Stimulated activated naive CD4-positive, alpha-beta T cell treated with Interleukin-2 at 50 U/mL for 16 hours (primary cell): ENCODE data around the gene MMP17.
A peak's percentile ranks its signal among the peaks of the same experiment; 100 is the strongest.
"Not testable (repeated sequence)": the region's sequence is repeated elsewhere in the genome, so short reads cannot be mapped to it uniquely, and the experiment has no call there.

Source experiments
- DNase-seq: peaks from one replicate; lab custom pipeline; 2025; lab: John Stamatoyannopoulos, UW

MMP17 gene

DNA sequence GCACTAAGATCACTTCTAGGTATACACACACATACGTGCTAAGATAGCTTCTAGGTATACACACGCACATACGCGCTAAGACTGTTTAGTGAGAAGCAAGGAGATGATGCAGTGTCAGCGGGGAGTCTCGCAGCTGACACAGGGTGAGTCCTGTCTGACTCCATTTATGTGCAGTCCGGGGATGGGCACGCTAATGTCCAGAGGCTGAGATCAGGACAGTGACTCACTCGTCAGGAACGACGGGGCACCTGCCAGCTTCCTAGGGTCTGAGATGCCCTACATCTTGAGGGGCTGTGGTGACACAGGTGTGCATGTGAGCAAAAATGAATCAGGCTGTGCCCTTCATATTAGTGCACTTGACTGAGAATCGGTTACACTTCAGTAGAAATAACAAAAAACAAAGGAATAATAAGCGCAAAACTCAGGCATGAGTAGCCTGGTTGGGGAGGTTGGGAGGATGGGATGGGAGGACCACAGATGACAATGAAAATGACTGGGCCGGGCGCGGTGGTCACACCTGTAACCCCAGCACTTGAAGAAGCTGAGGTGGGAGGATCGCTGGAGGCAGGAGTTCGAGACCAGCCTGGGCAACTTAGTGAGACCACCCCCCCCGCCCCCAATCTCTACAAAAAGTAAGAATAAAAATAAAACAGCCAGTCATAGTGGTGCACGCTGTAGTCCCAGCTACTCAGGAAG is 37.1 kb downstream of the MMP17 start:
- DNase-seq, result no peak

DNA sequence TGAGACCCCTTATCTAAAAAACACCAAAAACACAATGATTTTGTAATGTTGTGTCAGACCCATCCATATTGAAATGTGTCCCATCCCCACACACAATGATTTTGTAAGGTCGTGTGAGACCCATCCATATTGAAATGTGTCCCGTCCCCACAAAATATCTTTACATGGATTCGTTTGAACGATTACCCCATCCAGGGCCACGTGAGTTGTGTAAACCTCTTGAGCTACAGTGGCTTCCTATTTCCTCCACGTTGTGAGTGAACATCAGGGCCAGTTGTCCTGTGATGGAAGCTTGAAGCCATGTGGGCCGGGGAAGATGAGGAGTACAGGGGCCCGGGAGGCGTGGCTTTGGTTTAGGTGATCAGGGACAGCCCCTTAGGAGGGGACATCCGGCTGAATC is 39.3 kb downstream of the MMP17 start:
- no peak for DNase-seq

DNA sequence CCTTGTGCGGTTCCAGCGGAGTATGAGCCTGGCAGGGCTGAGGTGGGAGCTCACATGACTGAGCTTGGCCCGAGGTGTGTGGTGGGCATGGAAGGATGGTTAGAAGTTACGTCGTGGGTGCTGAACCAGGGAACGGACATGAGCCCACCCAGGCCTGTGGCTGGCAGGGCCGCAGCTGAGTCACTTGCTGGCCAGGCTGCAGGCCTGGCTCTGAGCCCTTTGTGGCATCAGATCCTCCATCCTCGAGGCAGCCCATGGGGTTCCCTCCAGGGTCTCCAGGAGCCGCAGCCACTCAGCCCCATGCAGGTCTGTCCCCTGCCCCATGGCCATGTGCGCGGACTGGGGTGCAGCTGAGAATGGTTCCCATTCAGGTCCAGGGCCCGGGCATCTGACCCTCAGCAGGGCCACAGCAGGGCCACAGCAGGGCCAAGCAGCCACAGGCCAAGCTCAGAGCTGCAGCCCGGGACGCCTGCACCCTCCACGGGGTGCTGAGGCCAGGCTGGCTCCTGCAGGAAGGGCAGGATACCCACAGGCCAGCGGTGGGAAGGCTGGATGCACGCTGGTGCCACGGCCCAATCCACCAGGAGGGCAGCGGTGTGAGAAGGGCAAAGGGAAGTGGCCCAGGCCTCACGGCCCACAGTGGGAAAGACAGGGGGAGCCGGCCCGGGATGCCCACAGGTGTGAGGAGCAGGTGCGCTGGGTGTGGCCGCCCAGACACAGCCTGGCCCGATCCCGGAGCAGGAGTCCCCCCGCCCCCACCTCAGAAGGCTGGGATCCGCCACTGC is 39.9 kb downstream of the MMP17 start:
- no peak for DNase-seq

DNA sequence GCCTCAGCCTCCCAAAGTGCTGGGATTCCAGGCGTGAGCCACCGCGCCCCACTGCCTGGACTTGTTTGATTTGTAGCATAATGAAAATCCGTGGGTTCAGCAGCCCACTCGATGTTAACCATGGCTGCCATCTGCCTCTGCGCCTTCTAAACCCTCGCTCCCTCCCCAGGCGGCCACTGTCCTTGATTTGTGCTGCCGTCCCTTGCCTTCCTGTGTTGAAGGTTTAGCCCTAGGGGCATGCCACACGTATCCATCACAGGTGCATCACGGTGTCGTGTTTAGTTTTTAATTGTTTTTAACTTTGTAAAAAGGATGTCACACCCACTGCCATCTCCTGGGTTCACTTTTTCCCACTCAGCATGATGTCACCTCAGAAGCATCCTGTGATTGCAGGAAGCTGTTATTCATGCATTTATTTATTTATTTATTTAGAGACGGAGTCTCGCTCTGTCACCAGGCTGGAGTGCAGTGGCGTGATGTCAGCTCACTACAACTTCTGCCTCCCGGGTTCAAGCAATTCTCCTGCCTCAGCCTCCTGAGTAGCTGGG is 41.8 kb downstream of the MMP17 start:
- no peak for DNase-seq

DNA sequence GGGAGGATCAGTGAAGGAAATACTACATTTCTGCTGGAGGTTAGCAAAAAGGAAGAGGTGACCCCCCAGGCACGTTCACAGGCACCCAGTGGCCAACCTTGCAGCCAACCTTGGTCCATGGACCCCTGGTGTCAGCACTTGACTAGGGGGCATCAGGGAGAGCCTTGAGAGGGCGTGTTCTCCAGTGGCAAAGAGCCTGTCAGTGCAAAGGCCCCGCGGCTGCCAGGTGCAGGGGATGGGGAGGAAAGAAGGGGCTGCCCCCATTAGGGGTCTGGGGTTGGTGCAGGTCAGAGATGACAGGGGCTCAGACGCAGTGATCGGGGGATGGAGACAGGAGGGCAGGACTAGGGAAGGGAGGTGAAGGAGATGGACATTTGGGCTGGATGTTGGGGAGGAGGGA is 43.5 kb downstream of the MMP17 start:
- DNase-seq, result no peak

- no peak for DNase-seq
These were observed 44.2 kb downstream of the MMP17 start for GRCh38 chr12:131872154-131873051.

GRCh38 chr12:131873293-131873692 is 45.1 kb downstream of the MMP17 start:
- no peak for DNase-seq

DNA sequence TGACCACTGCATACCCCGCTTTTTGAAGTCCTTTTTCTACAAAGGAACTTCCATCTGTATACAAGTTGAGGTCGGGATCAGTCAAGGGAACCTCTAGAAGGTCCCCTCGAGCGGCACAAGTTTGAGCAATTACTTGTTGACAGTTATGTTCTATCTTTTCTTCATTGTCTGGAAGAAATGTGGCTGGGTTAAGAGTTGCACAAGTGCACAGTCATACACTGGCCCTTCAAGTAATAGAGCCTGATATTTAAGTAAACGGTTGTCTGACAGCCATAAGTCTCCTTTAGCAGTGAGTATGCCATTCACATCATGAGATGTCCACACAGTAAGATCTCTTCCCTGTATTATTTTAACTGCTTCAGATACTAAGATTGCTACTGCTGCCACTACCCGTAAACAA is 46.8 kb downstream of the MMP17 start:
- not testable (repeated sequence) for DNase-seq

- DNase-seq, result not testable (repeated sequence)
These were observed 49.0 kb downstream of the MMP17 start for GRCh38 chr12:131877216-131877615.

DNA sequence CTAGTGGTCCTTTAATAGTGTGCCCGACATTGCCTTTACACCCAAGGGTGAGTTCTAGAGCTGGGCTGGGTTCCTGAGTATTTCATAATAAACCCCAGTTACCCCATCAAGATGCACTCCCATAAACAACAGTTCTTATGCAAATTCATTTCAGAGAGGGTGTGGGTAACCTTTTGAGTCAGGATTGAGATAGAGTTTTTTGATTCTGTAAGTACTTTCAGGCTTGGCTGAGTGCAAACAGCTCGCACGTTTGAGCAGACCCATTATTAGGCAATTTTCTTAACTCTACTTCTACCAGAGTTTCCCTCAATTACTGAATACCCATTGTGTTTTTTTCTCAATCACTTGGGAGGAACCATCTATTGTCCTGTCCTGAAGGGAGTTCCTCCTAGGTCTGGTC is 50.2 kb downstream of the MMP17 start:
- DNase-seq, result not testable (repeated sequence)

DNA sequence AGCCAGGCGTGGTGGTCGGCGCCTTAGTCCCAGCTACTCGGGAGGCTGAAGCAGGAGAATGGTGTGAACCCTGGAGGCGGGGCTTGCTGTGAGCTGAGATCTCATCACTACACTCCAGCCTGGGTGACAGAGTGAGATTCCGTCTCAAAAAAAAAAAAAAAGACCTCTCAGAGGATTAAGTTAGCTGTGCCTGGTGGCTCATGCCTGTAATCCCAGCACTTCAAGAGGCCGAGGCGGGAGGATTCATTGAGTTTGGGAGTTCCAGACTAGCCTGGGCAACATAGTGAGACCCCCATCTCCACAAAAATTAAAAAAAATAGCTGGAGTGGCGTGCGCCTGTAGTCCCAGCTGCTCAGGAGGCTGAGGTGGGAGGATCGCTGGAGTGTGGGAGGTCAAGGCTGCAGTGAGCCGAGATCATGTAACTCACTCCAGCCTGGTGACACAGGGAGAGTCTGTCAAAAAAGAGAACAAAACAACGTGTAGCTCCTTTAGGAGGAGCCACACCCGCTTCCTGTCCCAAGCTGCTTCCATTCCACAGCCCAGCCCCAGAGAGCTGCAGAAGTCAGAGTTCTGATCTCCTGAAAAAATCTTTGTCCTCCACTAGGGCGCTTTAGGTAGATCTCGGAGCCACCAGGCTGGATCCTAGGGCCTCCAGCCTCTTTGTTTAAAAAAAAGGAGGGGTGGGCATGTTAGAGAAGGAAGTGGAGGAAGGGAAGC is 54.8 kb downstream of the MMP17 start:
- no peak for DNase-seq

DNA sequence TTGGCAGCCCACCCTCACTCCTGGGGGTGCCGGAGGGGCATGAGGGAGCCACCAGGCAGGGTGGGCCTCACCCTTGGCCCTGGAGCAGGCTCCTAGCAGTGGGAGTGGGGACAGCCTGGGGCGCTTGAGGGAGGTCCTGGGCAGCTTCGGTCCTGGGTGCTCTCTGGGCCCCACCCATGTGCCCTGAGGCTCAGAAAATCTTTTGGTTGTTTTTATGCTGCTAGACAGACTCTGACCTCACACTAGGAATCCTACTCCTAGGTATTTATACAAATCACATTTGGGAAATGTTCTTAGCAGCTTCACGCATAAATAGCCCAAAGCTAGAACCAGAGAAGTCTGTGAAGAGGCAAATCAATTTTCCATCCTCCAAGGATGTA is 55.3 kb downstream of the MMP17 start:
- no peak for DNase-seq

GRCh38 chr12:131885076-131885475 is 56.9 kb downstream of the MMP17 start:
- not testable (repeated sequence) for DNase-seq

DNA sequence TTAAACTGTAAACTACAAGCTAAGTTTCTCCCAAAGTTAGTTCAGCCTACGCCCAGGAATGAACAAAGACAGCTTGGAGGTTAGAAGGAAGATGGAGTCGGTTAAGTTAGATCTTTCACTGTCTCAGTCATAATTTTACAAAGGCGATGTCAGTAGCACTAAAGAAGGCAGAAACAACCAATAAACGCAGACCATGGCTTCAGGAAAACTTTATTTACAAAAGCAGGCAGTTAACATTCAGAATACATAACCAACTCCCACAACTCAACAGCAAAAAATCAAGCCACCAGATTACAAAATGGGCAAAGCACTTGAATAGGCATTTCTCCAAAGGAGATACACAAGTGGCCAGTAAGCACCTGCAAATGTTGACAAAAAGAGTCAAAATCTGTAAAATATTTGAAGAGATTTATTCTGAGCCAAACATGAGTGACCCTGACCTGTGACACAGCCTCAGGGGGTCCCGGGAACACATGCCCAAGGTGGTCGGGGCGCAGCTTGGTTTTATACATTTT is 57.4 kb downstream of the MMP17 start:
- no peak for DNase-seq

- not testable (repeated sequence) for DNase-seq
These were observed 63.5 kb downstream of the MMP17 start for GRCh38 chr12:131891722-131892121.

DNA sequence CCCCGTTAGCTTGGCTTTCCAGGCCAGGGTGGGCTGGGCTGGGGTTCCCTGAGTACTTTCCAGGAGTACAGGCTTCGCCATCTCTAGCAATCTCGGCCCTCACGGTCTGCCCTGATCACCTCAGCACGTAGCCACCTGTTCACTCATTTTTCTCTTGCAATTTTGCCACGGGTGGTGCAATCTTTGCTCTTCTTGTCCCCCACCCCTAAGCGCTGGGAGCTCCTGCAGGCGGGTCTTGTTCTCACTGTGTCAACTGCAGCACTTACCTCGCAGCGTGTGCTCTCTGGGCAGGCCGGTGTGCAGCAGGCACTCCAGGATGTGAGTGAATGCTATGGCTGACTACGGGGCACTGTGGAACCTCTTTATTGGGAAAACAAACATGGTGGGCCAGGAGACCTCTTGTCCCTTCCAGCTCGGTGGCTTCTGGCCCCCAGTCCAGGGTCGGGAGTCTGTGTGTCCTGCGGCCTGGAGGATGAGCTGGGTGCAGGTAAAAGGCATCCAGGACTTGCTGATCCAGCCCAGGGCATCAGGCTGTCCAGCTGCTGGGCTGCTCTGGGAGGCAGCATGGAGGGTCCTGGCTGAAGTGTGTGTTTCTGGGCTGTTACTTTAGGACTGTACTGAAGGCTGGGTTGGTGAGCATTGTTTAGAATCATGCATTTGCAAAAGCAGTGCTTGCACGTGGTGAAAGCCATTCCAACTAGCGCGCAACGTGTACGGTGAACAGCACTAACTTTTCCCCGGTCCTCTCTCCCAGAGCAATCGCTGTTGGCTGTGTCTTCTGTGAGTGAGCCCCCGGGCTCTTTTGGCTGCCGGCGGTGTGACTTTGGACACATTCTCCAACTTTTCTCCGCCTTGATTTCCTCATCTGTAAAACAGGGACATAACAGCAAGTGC is 64.8 kb downstream of the MMP17 start:
- DNase-seq, result no peak

GRCh38 chr12:131893605-131894312 is 65.6 kb downstream of the MMP17 start:
- no peak for DNase-seq

- DNase-seq, result peak; percentile 87
These were observed 66.2 kb downstream of the MMP17 start, which contains the start of gene ULK1 for GRCh38 chr12:131894313-131894860. Gene ULK1 (plus strand): TSS chr12:131894622. CDS start chr12:131895002, 380 bp downstream.

DNA sequence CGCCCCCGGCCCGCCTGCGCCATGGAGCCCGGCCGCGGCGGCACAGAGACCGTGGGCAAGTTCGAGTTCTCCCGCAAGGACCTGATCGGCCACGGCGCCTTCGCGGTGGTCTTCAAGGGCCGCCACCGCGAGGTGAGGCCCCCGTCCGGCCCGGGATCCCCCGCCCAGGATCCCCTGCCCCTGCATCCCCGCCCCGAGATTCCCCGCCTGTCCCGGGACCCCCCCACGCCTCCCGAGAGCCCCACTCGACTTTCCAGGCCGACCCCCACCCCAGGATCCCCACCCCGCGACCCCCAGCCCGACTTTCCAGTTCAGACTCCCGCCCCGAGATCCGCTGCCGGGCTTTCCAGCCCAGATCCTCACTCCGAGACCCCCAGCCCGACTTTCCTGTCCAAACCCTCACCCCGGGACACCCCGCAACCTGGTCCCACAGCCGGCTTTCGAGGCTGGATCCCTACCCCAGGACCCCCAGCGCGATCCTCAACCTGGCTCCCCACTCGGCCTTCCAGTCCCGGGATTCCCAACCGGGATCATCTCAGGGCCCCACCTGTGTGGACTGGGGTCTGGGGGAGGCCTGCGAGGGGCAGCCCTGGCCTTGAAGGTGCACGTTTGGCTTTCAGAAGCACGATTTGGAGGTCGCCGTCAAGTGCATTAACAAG is 66.9 kb downstream of the MMP17 start:
- no peak for DNase-seq
